ENCODE measurements around the gene HNRNPA0. TPM values are rescaled to one million over a fixed set of nuclear protein-coding genes. Genes with fewer than 3 reads are reported as not detected.
A peak's percentile ranks its signal among the peaks of the same experiment; 100 is the strongest.

HNRNPA0 gene
- total and polyA plus RNA-seq, 2 of the 8 experiments (the other 6 are each of a cell fraction or from before 2014, with no cell fraction given): 22.0 to 71.3 TPM

GRCh38 chr5:137750436-137750835 lies 3.7 kb downstream of the HNRNPA0 start:
- Histone ChIP-seq H4K8ac (ENCODE audit: extremely low read depth, insufficient read depth, low read length) (no peak overlapping the region), H2BK15ac (ENCODE audit: low read length) (no peak overlapping the region), H4K5ac (ENCODE audit: insufficient read length, low read depth, low read length) (no peak overlapping the region), H3K4me2 (ENCODE audit: insufficient read depth in 1 of 2, low read depth in 2 of 2, low read length in 2 of 2) (peak overlapping the region; percentile 26 to 61; a peak in 2 of 4 replicates), H3K9ac (replicated peaks in 1 of 4; ENCODE audit: extremely low read depth in 1 of 4, low read depth in 3 of 4, low read length in 3 of 4) (no peak overlapping the region), H3K18ac (ENCODE audit: extremely low read depth, low read length) (no peak overlapping the region), H2BK12ac (ENCODE audit: low read depth, low read length) (no peak overlapping the region), H4K20me1 (replicated peaks in 1 of 2; ENCODE audit: control insufficient read depth in 1 of 2, insufficient read depth in 2 of 2, low read length in 2 of 2) (peaks cover 20 to 35% of the 10 kb centered on the region in 2 experiments), H3K79me1 (ENCODE audit: low read depth, low read length) (no peaks in the 10 kb centered on the region), H3K9me3 (ENCODE audit: insufficient read depth in 2 of 2, low read depth in 1 of 2, low read length in 1 of 2) (no peaks in the 10 kb centered on the region), H3K4me1 (replicated peaks in 1 of 4; ENCODE audit: control insufficient read depth in 3 of 4, insufficient read depth in 4 of 4, low read length in 3 of 4) (peaks cover 0 to 3% (median 0%) of the 10 kb centered on the region in 4 experiments; a peak in 3 of 7 replicates), H3K36me3 (ENCODE audit: control insufficient read depth in 2 of 4, insufficient read depth in 4 of 4, low read length in 3 of 4) (peaks cover 0 to 25% (median 0%) of the 10 kb centered on the region in 4 experiments; a peak in 1 of 8 replicates), H3K23me2 (ENCODE audit: low read depth, low read length) (peaks cover 2% of the 10 kb centered on the region), H3K4me3 (ENCODE audit: extremely low read depth in 1 of 4, insufficient read depth in 2 of 4, low read depth in 3 of 4, low read length in 4 of 4) (peak overlapping the region in 3 of 4 experiments; percentile 6 to 92 (median 11); a peak in 5 of 8 replicates), H3K79me2 (ENCODE audit: control insufficient read depth in 1 of 2, insufficient read depth in 2 of 2, low read length in 2 of 2) (peaks cover 21 to 53% of the 10 kb centered on the region in 2 experiments), H2BK5ac (ENCODE audit: low read depth, low read length) (no peak overlapping the region), H4K91ac (replicated peaks; ENCODE audit: insufficient read length, low read length) (no peak overlapping the region), H3K27me3 (replicated peaks in 1 of 4; ENCODE audit: control insufficient read depth in 3 of 4, extremely low read depth in 1 of 4, insufficient read depth in 3 of 4, low read length in 3 of 4) (no peaks in the 10 kb centered on the region), H3K56ac (replicated peaks; ENCODE audit: insufficient read length, low read depth, low read length) (no peak overlapping the region), H2BK120ac (replicated peaks; ENCODE audit: low read depth, low read length) (no peak overlapping the region), H3K4ac (replicated peaks; ENCODE audit: insufficient read length, low read depth, low read length) (no peak overlapping the region), H3K14ac (ENCODE audit: insufficient read length) (no peak overlapping the region), H3K27ac (ENCODE audit: low read depth, low read length) (no peak overlapping the region), H2AK5ac (ENCODE audit: low read depth, low read length) (no peak overlapping the region), H2BK20ac (ENCODE audit: low read length) (no peak overlapping the region), H3K23ac (ENCODE audit: insufficient read length) (no peak overlapping the region), H2AFZ (ENCODE audit: low read length) (no peak overlapping the region)
- DNase-seq (ENCODE audit: low read depth in 1 of 2, low spot score in 2 of 2): no peak
- FAIRE-seq: no peak
- POLR2A ChIA-PET (ENCODE audit: partially characterized antibody): interaction anchor here (1.7 kb wide), 1 partner anchor 91 kb away, joined by 3 read pairs; no protein-coding TSS in a partner anchor
- CTCF ChIA-PET (ENCODE audit: partially characterized antibody): interaction anchor here (1.3 to 2.0 kb wide), 4 partner anchors 10 to 121 kb away, joined by 7 to 28 read pairs (median 8); partner anchors contain the start of gene KLHL3
- 86% methylated on average over 1 of the region's 1 CpG; no CpG with 5 or more reads in 1 of the 2 experiments for WGBS, 2 experiments (ENCODE audit: extremely low coverage in 1 of 2, insufficient coverage in 1 of 2, insufficient read length in 1 of 2, insufficient replicate concordance in 2 of 2, low coverage in 1 of 2, low lambda C conversion rate in 2 of 2, missing lambda C conversion rate in 1 of 2)
- no peak for TF ChIP-seq NRF1 (IDR thresholded peaks at IDR 0.05; ENCODE audit: low read depth, low read length)
- no peak for TF ChIP-seq POLR2A (IDR thresholded peaks at IDR 0.05; ENCODE audit: control extremely low read depth in 1 of 2, low read depth in 2 of 2, low read length in 2 of 2)
- no peak for TF ChIP-seq SUZ12 (IDR thresholded peaks at IDR 0.05; ENCODE audit: low read length)
- TF ChIP-seq HDAC6 (IDR thresholded peaks at IDR 0.05; ENCODE audit: low read depth, low read length): no peak
- TF ChIP-seq RXRA (IDR thresholded peaks at IDR 0.05; ENCODE audit: insufficient read depth, low read depth, low read length): no peak
- TF ChIP-seq, protein P1, sequence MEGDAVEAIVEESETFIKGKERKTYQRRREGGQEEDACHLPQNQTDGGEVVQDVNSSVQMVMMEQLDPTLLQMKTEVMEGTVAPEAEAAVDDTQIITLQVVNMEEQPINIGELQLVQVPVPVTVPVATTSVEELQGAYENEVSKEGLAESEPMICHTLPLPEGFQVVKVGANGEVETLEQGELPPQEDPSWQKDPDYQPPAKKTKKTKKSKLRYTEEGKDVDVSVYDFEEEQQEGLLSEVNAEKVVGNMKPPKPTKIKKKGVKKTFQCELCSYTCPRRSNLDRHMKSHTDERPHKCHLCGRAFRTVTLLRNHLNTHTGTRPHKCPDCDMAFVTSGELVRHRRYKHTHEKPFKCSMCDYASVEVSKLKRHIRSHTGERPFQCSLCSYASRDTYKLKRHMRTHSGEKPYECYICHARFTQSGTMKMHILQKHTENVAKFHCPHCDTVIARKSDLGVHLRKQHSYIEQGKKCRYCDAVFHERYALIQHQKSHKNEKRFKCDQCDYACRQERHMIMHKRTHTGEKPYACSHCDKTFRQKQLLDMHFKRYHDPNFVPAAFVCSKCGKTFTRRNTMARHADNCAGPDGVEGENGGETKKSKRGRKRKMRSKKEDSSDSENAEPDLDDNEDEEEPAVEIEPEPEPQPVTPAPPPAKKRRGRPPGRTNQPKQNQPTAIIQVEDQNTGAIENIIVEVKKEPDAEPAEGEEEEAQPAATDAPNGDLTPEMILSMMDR (IDR thresholded peaks at IDR 0.05; ENCODE audit: control extremely low read depth in 1 of 3, insufficient read depth in 1 of 3, low read depth in 1 of 3, low read length in 3 of 3): no peak
- no peak for TF ChIP-seq BRCA1 (IDR thresholded peaks at IDR 0.05; ENCODE audit: low read depth, low read length)
- TF ChIP-seq HDAC2 (IDR thresholded peaks at IDR 0.05; ENCODE audit: borderline replicate concordance in 1 of 2, low read depth in 2 of 2, low read length in 2 of 2): no peak

Measured in H1 (cell line).